A549 (cell line): ENCODE measurements around the gene KIRREL2. TPM values are rescaled to one million over a fixed set of nuclear protein-coding genes. Genes with fewer than 3 reads are reported as not detected.
"Not testable (repeated sequence)": the region's sequence is repeated elsewhere in the genome, so short reads cannot be mapped to it uniquely, and the experiment has no call there.

Experiments
- ATAC-seq, 2 experiments: fragments of 200-7000 bp in 1 of 2; fragments of >200 bp in 1 of 2; cut with Nextera tagmentation in 1 of 2; cut with Tn5 transposase in 1 of 2; 3 replicates each; pipeline versions ENCODE4 v1.8.0 to v1.9.1; 2018 to 2020; ENCODE audit warnings: mild to moderate bottlenecking in 1 of 2, moderate library complexity in 1 of 2
- CTCF ChIA-PET: fragments of 300-600 bp; sonication (Branson Sonifier 250); formaldehyde crosslinking; extraction: SDS; loops from one replicate; lab custom pipeline; 2021; ENCODE audit warnings: antibody characterized with exemption, inconsistent platforms; lab: Yijun Ruan, JAX
- POLR2A ChIA-PET: fragments of 350-600 bp; formaldehyde crosslinking; extraction: SDS; loops from one replicate; lab custom pipeline; 2021; ENCODE audit warnings: antibody characterized with exemption, inconsistent platforms; lab: Yijun Ruan, JAX
- DNase-seq, 2 experiments: peaks; one replicate each; pipeline versions ENCODE4 v3.0.0 to v3.0.0-alpha.2; 2011 to 2016; ENCODE audit warnings: low read depth in 1 of 2, low spot score in 1 of 2
- FAIRE-seq: peaks from 2 replicates; lab custom pipeline; 2011; peaks lifted over from hg19 to GRCh38; lab: Jason Lieb, UNC
- H3K27ac ChIP-seq, 2 experiments: fragments of >200 bp; sonication (Bioruptor Twin); formaldehyde crosslinking; 3 replicates each; pipeline ENCODE4 v1.5.1; 2016 to 2017
- H3K4me1 ChIP-seq: fragments of >200 bp; sonication (Bioruptor Twin); formaldehyde crosslinking; 3 replicates; pipeline ENCODE4 v1.6.1; 2016
- H3K4me2 ChIP-seq: fragments of >200 bp; sonication (Bioruptor Twin); formaldehyde crosslinking; 3 replicates; pipeline ENCODE4 v1.6.1; 2016
- H3K4me3 ChIP-seq: fragments of >200 bp; sonication (Bioruptor Twin); formaldehyde crosslinking; 3 replicates; pipeline ENCODE4 v1.5.1; 2016
- H3K9me3 ChIP-seq: fragments of >200 bp; sonication (Bioruptor Twin); formaldehyde crosslinking; 3 replicates; pipeline ENCODE4 v1.6.1; 2016
- ATOH8 ChIP-seq: fragments of 250-450 bp; sonication (Bioruptor Pico); IDR thresholded peaks from 2 replicates; pipeline ENCODE4 v1.5.0; 2020; ENCODE audit warnings: low read depth, mild to moderate bottlenecking, moderate library complexity
- BCL3 ChIP-seq: fragments of >200 bp; sonication (Bioruptor Twin); formaldehyde crosslinking; IDR thresholded peaks from 3 replicates; pipeline ENCODE4 v1.6.1; 2016
- CEBPB ChIP-seq, 2 experiments: fragments of >200 bp in 1 of 2; sonication (Bioruptor Twin) in 1 of 2; formaldehyde crosslinking in 1 of 2; IDR thresholded peaks; 2 replicates each; pipeline ENCODE4 v1.6.1; 2012 to 2016
- CHD4 ChIP-seq: fragments of 200-600 bp; sonication (generic); IDR thresholded peaks from 2 replicates; pipeline ENCODE4 v1.6.1; 2016; ENCODE audit warnings: antibody characterized with exemption, mild to moderate bottlenecking, borderline replicate concordance
- POLR2A ChIP-seq: IDR thresholded peaks from 2 replicates; pipeline ENCODE4 v1.6.1; 2012; ENCODE audit warnings: mild to moderate bottlenecking, low read length
- RNF2 ChIP-seq: fragments of 200-600 bp; sonication (generic); IDR thresholded peaks from 2 replicates; pipeline ENCODE4 v1.6.1; 2016; ENCODE audit warnings: low read depth, mild to moderate bottlenecking, antibody characterized with exemption, moderate library complexity, borderline replicate concordance
- SREBF2 ChIP-seq: fragments of 450-650 bp; IDR thresholded peaks from 2 replicates; pipeline ENCODE4 v1.6.1; 2014; ENCODE audit warnings: mild to moderate bottlenecking, moderate library complexity
- WGBS: methylation state at CpG from one replicate; pipeline ENCODE4 v1.1.6; 2017; ENCODE audit errors: missing lambda C conversion rate; 5-methylcytosine and 5-hydroxymethylcytosine counted together
- polyA plus RNA-seq, 4 experiments: library from polyadenylated mRNA; depleted of rRNA in 3 of 4; stranded (reverse); fragments of >200 nt; fragmentation: RNase III in 1 of 4; extraction: RNeasy Plus Mini Kit Qiagen cat#74134 plus additional on column Dnase treatment in 1 of 4; gene quantifications; 2 replicates in 3 of 4; 3 replicates in 1 of 4; pipeline ENCODE4 v1.2.3, GENCODE V29; 2011 to 2017

The KIRREL2 gene
- polyA plus RNA-seq, 2 of the 4 experiments (the other 2 are of a cell fraction), result 0.26 to 0.54 TPM

DNA sequence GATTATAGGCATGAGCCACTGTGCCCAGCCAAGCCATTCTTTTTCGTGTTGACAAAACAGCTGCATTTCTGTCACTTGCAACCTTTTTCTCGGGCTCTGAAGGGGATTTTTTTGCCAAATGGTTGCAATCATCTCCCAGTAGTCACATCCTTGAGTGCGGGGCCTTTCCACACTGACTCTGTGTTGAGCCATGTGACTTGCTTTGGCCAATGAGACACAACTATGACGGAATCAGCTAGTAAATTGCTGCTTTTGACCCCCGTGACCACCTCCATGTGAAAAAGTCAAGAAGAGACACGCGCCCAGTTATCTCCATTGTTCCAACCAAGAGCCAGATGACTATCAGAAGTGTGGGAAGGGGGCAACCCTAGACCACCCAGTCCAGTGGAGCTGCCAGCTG lies 22.7 kb upstream of the KIRREL2 start:
- POLR2A ChIA-PET, result interaction anchor here (0.6 kb wide), 2 partner anchors 179 to 343 kb away, joined by 4 to 5 read pairs; no protein-coding TSS in a partner anchor
- DNase-seq (no peak), ATAC-seq (no peak), FAIRE-seq (no peak)
- no peak overlapping the region for H3K4me2 ChIP-seq
- 42% methylated on average over 7 of the region's 7 CpGs for WGBS
- TF ChIP-seq ATOH8 (CRISPR knock-in tag), result no peak
- 0 out of 2 replicates have a peak, but pooled peaks have one; percentile 13 for TF ChIP-seq POLR2A
- H3K27ac ChIP-seq, result no peak overlapping the region
- CTCF ChIA-PET, result interaction anchor here (1.0 to 5.9 kb wide), 11 partner anchors 11 to 339 kb away, joined by 3 to 32 read pairs (median 4); no protein-coding TSS in a partner anchor
- no peaks in the 10 kb centered on the region for H3K4me1 ChIP-seq
- no peak overlapping the region for H3K4me3 ChIP-seq
- H3K9me3 ChIP-seq, result peaks cover 12% of the 10 kb centered on the region

- CTCF ChIA-PET, result interaction anchor here (1.0 to 5.9 kb wide), 5 partner anchors 16 to 96 kb away, joined by 3 to 32 read pairs (median 4); no protein-coding TSS in a partner anchor
- POLR2A ChIA-PET, H3K27ac ChIP-seq, H3K4me3 ChIP-seq, ATAC-seq, FAIRE-seq, H3K4me2 ChIP-seq, DNase-seq, H3K4me1 ChIP-seq: not testable (repeated sequence)
- WGBS, result 14% methylated on average over 11 of the region's 11 CpGs
- H3K9me3 ChIP-seq, result peaks cover 19% of the 10 kb centered on the region
Observed at GRCh38 chr19:35836096-35836495, 20.6 kb upstream of the KIRREL2 start.

DNA sequence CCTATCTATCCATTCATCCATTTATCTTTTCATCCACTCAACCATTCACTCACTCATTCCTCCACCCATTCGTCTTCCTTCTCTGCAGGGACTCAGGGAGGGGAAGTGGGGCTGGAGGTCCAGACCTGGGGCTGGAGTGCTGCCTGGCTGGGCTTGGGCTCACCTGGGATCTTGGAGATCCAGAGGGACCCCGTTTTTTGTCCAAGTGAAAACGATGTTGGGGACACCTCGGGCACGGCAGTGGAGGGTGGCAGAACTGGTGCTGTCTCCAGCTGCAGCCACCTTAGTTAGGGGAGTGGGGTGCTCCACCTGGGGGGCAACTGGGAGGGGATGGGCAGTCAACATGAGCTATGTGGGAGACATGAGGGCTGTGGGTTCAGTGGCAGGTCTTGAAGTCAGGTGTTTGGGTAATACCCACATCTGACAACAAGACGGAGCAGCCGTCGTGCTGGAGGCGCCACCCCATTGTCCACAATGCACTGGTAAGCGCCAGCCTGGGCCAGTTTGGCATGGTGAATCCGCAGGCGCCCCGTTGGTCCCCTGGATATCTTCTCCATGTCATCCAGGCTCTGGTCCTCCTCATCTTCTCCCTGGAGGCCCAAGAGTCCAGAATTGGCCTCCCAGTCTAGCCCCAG lies 14.6 kb upstream of the KIRREL2 start:
- no peak for DNase-seq
- Histone ChIP-seq H3K4me3 (no peak overlapping the region), H3K4me1 (peaks cover 28% of the 10 kb centered on the region; the same call in 2 of the 3 replicates), H3K4me2 (no peak overlapping the region), H3K9me3 (peaks cover 22% of the 10 kb centered on the region), H3K27ac (no peak overlapping the region)
- FAIRE-seq, result no peak
- WGBS, result 52% methylated on average over 13 of the region's 13 CpGs
- POLR2A ChIA-PET, result no interaction called here
- no peak for ATAC-seq
- CTCF ChIA-PET, result interaction anchor here (1.1 to 1.5 kb wide), 2 partner anchors 23 to 40 kb away, joined by 3 read pairs; no protein-coding TSS in a partner anchor
- no peak for TF ChIP-seq SREBF2

DNA sequence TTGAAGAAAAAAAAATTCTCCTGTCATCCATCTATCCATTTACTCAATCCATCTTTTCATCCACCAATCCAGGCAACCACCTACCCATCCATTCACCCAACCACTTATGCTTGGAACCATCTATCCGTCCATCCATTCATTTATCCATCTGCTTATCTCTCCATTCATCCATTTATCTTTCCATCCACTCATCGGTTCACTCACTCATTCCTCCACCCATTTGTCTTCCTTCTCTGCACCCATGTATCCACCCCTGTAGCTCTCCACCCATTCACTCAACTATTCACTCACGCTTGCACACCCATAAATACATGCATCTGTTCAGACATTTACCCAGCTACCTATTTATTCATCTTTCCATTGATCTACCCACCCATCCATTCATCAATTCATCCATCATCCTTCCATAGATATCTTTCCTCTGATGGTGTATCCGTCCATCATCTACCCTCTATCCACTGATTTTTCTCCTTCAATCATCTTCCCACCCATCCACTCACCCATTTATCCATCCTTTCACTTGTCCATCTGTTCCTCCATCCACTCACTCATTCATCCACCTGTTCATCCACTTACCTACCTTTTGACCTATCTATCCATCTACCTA lies 13.9 kb upstream of the KIRREL2 start:
- ATAC-seq (no peak), FAIRE-seq (peak; percentile 43), DNase-seq (no peak)
- Histone ChIP-seq H3K27ac (no peak overlapping the region), H3K9me3 (peaks cover 22% of the 10 kb centered on the region), H3K4me2 (no peak overlapping the region), H3K4me3 (no peak overlapping the region), H3K4me1 (peaks cover 28% of the 10 kb centered on the region; the same call in 2 of the 3 replicates)
- ChIA-PET CTCF (interaction anchor here (1.1 kb wide), 1 partner anchor 40 kb away, joined by 3 read pairs; no protein-coding TSS in a partner anchor), POLR2A (no interaction called here)
- 59% methylated on average over 4 of the region's 4 CpGs for WGBS
- TF ChIP-seq CHD4, result no peak
- TF ChIP-seq BCL3, result no peak

- peaks cover 28% of the 10 kb centered on the region; the same call in 2 of the 3 replicates for H3K4me1 ChIP-seq
- WGBS, result 33% methylated on average over 42 of the region's 42 CpGs
- DNase-seq, result peak; percentile 88 to 93
- CTCF ChIA-PET, result interaction anchor here (0.6 to 1.7 kb wide), 2 partner anchors 38 to 1342 kb away, joined by 3 read pairs; no protein-coding TSS in a partner anchor
- H3K4me2 ChIP-seq, result peak overlapping the region; percentile 63
- peak; percentile 25 to 75; a peak in 4 of 6 replicates for ATAC-seq
- peak; percentile 49 for FAIRE-seq
- TF ChIP-seq RNF2 (peak; percentile 24; the same call in 1 of the 2 replicates), CEBPB (IDR thresholded peaks at IDR 0.05) (no peak)
- POLR2A ChIA-PET, result interaction anchor here (0.6 kb wide), 1 partner anchor 253 kb away, joined by 7 read pairs; no protein-coding TSS in a partner anchor
- peak overlapping the region; percentile 12; the same call in 1 of the 3 replicates for H3K4me3 ChIP-seq
- H3K27ac ChIP-seq, result no peak overlapping the region
- peaks cover 12% of the 10 kb centered on the region for H3K9me3 ChIP-seq
Observed at GRCh38 chr19:35843676-35844481, 12.8 kb upstream of the KIRREL2 start.
